ENCODE results near the gene NCOA3.

The NCOA3 gene

DNA sequence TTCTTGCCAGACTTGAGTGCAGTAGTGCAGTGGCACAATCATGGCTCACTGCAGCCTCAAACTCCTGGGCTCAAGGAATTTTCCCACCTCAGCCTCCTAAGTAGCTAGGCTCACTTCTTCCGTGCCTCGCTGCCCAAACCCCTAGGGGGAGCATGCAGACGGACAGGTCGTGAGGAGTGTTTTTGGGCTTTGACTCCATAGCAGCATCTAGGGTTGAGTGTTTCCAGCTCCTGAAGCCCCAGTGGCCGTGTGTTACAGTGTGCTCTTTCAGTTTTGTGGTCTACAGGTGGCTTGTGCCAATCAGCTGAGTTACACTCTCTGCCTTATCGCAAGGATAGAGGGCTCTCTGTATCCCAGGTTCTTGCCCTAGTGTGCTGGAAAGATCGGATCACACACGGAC, 33.4 kb downstream of the NCOA3 start:
- Histone ChIP-seq H2AFZ (ENCODE audit: low read length) (no peak overlapping the region), H3F3A (ENCODE audit: insufficient read depth, low read length) (no peaks in the 10 kb centered on the region), H3K9ac (ENCODE audit: low read length) (no peak overlapping the region), H3K27me3 (ENCODE audit: insufficient read depth, low read length) (no peaks in the 10 kb centered on the region), H3K79me2 (ENCODE audit: insufficient read depth, low read length) (peaks cover 100% of the 10 kb centered on the region), H3K9me3 (ENCODE audit: low read length) (no peaks in the 10 kb centered on the region), H3K4me2 (ENCODE audit: low read length) (peak overlapping the region; percentile 35; the same call in 1 of the 2 replicates), H3K27ac (ENCODE audit: low read depth, low read length, poor library complexity, severe bottlenecking) (peak overlapping the region; percentile 61), H3K4me1 (ENCODE audit: insufficient read depth, low read length, severe bottlenecking) (peaks cover 98% of the 10 kb centered on the region), H3K36me3 (ENCODE audit: insufficient read depth, low read length) (peaks cover 70% of the 10 kb centered on the region), H3K9me2 (ENCODE audit: low read depth, low read length) (no peaks in the 10 kb centered on the region), H3K4me3 (ENCODE audit: low read depth, low read length, poor library complexity, severe bottlenecking) (no peak overlapping the region), H4K20me1 (ENCODE audit: insufficient read depth, low read length) (no peaks in the 10 kb centered on the region)
- TF ChIP-seq EZH2 (IDR thresholded peaks at IDR 0.05; ENCODE audit: borderline replicate concordance, low read length): no peak
- TF ChIP-seq, protein P1, sequence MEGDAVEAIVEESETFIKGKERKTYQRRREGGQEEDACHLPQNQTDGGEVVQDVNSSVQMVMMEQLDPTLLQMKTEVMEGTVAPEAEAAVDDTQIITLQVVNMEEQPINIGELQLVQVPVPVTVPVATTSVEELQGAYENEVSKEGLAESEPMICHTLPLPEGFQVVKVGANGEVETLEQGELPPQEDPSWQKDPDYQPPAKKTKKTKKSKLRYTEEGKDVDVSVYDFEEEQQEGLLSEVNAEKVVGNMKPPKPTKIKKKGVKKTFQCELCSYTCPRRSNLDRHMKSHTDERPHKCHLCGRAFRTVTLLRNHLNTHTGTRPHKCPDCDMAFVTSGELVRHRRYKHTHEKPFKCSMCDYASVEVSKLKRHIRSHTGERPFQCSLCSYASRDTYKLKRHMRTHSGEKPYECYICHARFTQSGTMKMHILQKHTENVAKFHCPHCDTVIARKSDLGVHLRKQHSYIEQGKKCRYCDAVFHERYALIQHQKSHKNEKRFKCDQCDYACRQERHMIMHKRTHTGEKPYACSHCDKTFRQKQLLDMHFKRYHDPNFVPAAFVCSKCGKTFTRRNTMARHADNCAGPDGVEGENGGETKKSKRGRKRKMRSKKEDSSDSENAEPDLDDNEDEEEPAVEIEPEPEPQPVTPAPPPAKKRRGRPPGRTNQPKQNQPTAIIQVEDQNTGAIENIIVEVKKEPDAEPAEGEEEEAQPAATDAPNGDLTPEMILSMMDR (IDR thresholded peaks at IDR 0.05; ENCODE audit: low read length): peak; percentile 64

DNA sequence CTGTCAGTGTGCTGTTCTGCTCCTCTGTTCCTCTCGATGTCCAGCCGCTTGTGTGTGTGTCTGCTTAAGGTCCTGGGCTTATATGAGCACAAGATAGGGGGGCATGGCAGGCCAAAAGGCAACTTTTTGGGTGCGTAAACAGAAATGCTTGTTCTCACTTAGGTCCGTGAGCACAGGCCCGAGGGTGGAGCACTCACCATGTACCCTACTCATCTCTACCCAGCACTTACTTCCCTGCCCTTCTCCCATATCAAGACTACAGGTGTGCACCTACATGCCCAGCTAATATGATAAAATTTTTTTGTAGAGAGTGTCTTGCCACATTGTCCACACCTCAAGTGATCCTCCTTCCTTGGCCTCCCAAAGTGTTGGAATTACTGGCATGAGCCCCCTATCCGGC, 34.3 kb downstream of the NCOA3 start:
- Histone ChIP-seq H3K36me3 (ENCODE audit: insufficient read depth, low read length) (peaks cover 63% of the 10 kb centered on the region), H3K4me1 (ENCODE audit: insufficient read depth, low read length, severe bottlenecking) (peaks cover 98% of the 10 kb centered on the region), H3K9ac (ENCODE audit: low read length) (no peak overlapping the region; the same call in 1 of the 2 replicates)

DNA sequence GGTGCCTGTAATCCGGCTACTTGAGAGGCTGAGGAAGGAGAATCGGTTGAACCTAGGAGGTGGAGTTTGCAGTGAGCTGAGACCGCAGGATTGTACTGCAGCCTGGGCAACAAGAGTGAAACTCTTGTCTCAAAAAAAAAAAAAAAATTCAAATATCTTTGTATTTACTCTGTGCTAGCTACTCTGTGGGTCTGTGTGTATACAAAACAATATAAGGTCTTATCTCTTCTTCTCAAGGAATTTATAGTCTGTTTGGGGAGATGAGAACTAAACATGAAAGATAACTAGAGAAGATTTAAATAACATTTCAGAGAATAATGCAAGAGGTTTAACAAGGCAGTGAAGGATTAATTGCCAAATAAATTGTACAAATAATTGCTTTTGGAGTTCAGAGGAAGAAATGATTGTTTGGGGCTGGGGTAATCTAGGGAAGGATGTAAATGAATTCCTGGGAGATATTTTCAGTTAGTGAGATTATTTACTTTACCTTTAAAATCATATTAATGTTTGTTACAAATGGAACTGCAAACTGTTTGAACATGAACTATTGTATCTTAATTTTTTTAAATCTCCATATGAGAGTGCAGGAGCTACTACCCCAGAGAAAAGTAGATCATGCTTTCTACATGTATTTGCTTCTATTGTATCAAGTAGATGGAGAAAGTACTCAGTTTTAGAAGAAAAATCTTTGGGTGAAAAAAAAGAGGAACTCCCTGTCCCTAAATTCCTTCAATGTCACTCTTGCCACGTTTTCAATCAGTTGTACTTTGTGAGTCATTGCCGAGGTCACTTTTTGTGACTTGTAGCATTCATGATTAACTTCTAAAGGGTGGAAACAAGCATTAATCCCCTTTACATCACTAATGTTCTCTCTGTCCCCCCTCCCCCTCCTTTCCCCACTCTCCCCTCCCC, 39.0 kb downstream of the NCOA3 start:
- TF ChIP-seq EZH2 (IDR thresholded peaks at IDR 0.05; ENCODE audit: borderline replicate concordance, low read length): no peak
- Histone ChIP-seq H3K4me1 (ENCODE audit: insufficient read depth, low read length, severe bottlenecking) (peaks cover 97% of the 10 kb centered on the region), H3K27me3 (ENCODE audit: insufficient read depth, low read length) (no peaks in the 10 kb centered on the region), H3F3A (ENCODE audit: insufficient read depth, low read length) (0 out of 2 replicates have a peak, but pooled peaks cover 5% of the 10 kb centered on the region), H3K79me2 (ENCODE audit: insufficient read depth, low read length) (peaks cover 98% of the 10 kb centered on the region), H3K4me3 (ENCODE audit: low read depth, low read length, poor library complexity, severe bottlenecking) (no peak overlapping the region), H3K4me2 (ENCODE audit: low read length) (no peak overlapping the region), H2AFZ (ENCODE audit: low read length) (no peak overlapping the region), H3K9ac (ENCODE audit: low read length) (no peak overlapping the region), H3K27ac (ENCODE audit: low read depth, low read length, poor library complexity, severe bottlenecking) (peak overlapping the region; percentile 45), H3K36me3 (ENCODE audit: insufficient read depth, low read length) (peaks cover 54% of the 10 kb centered on the region; the same call in 1 of the 2 replicates), H3K9me2 (ENCODE audit: low read depth, low read length) (no peaks in the 10 kb centered on the region), H3K9me3 (ENCODE audit: low read length) (no peaks in the 10 kb centered on the region), H4K20me1 (ENCODE audit: insufficient read depth, low read length) (peaks cover 5% of the 10 kb centered on the region; the same call in 1 of the 2 replicates)

More for the DNA sequence above, 34.3 kb downstream of the NCOA3 start:
- H3K4me2 ChIP-seq (ENCODE audit: low read length): peak overlapping the region; percentile 4; the same call in 1 of the 2 replicates
- 0 out of 2 replicates have a peak, but pooled peaks cover 5% of the 10 kb centered on the region for H3F3A ChIP-seq (ENCODE audit: insufficient read depth, low read length)
- no peaks in the 10 kb centered on the region for H3K9me3 ChIP-seq (ENCODE audit: low read length)
- no peaks in the 10 kb centered on the region for H3K9me2 ChIP-seq (ENCODE audit: low read depth, low read length)
- no peak overlapping the region for H2AFZ ChIP-seq (ENCODE audit: low read length)
- TF ChIP-seq EZH2 (IDR thresholded peaks at IDR 0.05; ENCODE audit: borderline replicate concordance, low read length): no peak
- TF ChIP-seq, protein P1 (IDR thresholded peaks at IDR 0.05; ENCODE audit: low read length): no peak
- H3K27me3 ChIP-seq (ENCODE audit: insufficient read depth, low read length): no peaks in the 10 kb centered on the region
- 0 out of 2 replicates have a peak, but pooled peaks cover 2% of the 10 kb centered on the region for H4K20me1 ChIP-seq (ENCODE audit: insufficient read depth, low read length)
- H3K79me2 ChIP-seq (ENCODE audit: insufficient read depth, low read length): peaks cover 100% of the 10 kb centered on the region
- no peak overlapping the region for H3K4me3 ChIP-seq (ENCODE audit: low read depth, low read length, poor library complexity, severe bottlenecking)
- peak overlapping the region; percentile 47 for H3K27ac ChIP-seq (ENCODE audit: low read depth, low read length, poor library complexity, severe bottlenecking)

All from OCI-LY1 (cell line).